NOMO-1 treated with DMSO at 0.1 percent for 48 hours (cell line): ENCODE results near the gene DNM2.
"Not testable (repeated sequence)": the region's sequence is repeated elsewhere in the genome, so short reads cannot be mapped to it uniquely, and the experiment has no call there.

Source experiments
- DNase-seq: peaks from one replicate; lab custom pipeline; 2025; ENCODE audit not compliant: unreplicated experiment; lab: John Stamatoyannopoulos, UW

DNM2 gene

DNA sequence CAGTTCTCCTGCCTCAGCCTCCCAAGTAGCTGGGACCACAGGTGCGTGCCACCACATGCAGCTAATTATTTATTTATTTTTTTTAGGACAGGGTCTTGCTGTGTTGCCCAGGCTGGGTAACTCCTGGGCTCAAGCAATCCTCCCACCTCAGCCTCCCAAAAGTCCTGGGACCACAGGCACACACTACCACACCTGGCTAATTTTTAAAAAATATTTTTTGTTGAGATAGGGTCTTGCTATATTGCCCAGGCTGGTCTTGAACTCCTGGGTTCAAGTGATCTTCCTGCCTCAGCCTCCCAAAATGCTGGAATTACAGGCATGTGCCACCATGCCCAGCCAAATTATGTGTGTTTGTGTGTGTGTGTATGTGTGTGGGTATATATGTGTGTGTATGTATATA is 139.0 kb downstream of the DNM2 start:
- DNase-seq, result not testable (repeated sequence)

DNA sequence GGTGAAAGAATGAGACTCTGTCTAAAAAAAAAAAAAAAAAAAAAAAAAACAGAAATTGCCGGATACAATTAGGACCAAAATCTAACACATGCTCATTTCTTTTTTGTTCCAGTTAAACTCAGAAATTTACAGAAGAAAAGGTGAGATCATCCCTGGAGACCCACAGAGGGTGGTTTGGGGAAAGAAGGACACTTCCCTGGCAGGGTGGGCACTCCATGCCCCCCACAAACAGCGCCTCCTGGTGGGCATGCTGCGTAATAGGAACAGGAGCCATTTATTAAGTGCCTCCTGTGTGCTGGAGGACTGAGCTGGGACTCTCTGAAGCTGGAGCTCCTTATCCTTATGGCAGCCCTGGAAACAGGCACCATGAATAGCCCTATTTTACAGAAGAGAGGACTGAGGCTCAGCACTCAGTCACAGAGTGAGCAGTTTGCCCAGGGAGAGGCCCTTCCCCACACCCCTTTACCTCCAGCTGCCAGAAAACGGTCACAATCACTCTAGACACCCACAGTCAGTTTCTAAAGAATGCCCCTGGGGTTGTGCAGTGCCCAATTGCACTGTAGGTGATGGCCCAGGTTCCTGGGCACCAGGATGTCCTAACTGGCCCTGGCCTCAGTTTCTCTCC is 140.4 kb downstream of the DNM2 start:
- DNase-seq, result no peak

DNA sequence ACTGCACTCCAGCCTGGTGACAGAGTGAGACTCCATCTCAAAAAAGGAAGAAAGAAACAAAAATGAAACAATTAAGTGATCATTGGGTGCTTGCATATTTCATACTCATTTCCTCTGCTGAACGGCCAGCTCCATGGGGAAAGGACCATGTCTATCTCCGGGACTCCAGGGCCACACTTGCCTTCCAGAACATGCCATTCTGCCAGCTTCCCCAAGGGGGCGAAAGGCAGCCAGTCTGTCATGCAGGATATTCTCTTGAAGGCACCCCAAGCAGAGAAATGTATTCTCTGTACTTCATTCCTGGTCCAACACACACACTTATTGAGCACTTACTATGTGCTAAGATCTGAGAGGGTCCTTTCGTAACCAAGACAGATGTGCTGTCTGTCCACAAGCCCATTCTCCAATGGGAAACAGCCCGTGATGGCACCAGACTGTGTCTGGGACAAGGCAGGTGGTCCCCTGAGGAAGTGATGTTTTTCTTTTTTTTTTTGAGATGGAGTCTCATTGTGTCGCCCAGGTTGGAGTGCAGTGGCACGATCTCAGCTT is 143.3 kb downstream of the DNM2 start:
- peak; percentile 45 for DNase-seq

DNA sequence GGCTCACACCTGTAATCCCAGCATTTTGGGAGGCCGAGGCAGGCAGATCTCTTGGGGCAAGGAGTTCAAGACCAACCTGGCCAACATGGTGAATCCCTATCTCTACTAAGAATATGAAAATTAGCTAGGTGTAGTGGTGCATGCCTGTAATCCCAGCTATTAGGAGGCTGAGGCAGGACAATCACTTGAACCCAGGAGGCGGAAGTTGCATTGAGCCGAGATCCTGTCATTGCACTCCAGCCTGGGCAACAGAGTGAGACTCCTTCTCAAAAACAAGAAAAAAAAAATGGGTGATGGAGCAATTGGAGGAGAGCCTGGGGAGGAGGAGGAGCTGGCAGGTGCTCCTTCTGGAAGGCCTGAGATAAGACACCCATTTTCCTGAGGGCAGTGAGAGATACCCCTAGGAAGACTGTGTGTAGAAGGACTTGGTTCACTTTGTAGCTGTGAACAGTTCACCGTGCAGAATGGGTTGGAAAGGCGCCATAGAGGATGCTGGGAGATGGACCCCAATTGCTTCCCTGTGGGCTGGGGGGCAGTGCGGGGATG is 144.8 kb downstream of the DNM2 start:
- no peak for DNase-seq

DNA sequence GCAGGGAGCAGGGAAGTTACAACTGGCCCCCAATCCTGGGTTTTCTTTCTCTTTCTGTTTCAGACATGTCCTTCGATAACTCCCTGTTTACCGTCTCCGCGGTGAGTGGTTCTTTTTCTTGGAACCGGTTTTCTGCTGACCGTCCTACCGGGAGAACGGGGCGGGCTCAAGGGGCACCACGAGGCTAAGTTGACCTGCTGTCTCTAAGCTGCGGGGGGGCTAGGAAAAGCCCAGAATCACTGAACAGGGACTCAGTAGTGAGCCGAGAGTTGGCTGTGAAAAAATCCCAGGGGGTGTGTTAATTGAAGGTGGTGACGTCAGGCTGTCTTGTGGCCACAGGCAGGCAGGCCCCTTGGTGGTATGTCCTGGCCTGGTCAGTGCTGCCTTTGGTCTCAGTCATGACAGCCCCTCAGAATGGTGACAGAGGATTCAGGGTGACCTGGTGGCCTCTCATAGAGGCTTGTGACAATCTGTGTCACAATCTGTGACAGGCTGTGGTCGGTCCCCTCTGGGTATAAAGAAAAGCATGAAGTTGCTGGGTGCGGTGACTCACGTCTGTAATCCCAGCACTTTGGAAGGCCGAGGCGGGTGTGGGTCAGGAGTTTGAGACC is 145.3 kb downstream of the DNM2 start:
- DNase-seq, result no peak

DNA sequence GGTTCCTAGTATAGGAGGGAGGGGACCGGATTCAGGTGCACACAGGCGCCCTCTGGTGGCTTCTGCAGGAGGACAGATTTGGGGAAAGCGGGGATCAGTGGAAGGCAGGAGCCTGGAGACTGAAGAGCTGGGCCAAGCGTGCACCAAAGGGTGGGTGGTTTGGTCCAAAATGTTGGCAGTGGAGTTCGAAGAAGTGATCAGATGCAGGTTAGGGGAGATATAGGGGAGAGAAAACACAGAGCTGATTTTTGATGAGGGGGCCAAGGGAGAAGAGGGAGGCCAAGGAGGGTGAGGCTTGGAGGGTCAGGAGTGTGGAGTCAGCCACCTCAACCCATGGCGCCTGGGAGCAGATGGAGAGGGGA is 146.6 kb downstream of the DNM2 start:
- DNase-seq, result peak; percentile 69

DNA sequence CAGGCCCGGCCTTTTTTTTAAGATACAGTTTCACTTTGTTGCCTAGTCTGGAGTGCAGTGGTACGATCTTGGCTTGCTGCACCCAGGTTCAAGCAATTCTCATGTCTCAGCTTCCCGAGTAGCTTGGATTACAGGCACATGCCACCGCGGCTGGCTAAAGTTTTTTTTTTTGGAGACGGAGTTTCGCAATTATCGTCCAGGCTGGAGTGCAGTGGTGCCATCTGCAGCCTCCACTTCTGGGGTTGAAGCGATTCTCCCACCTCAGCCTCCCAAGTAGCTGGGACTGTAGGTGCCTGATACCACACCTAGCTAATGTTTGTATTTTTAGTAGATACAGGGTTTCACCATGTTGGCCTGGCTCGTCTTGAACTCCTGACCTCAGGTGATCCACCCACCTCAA is 148.6 kb downstream of the DNM2 start:
- DNase-seq, result no peak

DNA sequence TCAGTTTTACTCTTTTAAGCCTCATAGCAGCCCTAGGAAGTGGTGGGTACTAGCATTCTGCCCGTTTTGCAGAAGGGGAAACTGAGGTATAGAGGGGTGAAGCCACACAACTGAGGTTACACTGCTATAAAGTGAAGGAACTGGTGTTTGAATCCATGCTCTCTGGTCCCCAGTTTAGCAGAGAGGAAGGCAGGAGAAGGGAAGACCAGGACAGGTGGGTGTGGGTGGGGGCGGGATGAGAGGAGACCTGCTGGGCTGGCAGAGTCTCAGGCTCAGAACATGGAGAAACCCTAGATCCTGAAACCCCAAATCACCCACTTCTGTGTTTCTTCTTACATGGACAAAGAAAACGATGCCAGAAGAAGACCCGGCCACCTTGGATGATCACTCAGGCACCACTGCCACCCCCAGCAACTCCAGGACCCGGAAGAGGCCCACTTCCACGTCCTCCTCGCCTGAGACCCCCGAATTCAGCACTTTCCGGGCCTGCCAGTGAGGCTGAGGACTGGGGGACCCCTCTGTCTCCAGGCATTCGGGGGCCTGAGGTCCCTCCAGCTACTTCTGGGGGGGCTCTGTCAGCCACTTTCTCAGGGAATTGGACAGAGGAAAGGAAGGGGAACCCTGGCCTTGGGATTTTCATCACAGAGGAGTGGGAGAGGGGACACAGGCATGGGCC is 151.1 kb downstream of the DNM2 start:
- no peak for DNase-seq

DNA sequence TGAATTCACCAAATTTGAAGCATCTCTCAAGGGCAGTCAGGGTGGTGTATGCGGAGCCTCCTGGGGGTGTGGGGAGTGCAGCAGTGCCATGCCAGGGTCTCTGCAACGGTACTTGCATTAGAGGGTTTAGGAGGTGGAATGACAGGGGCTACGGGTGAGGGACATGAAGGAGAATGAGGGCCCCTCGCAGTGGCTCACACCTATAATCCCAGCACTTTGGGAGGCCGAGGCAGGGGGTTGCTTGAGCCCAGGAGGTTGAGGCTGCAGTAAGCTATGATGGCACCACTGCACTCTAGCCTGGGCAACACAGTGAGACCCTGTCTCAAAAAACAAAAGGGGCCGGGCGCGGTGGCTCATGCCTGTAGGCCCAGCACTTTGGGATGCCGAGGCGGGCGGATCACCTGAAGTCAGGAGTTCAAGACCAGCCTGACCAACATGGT is 152.0 kb downstream of the DNM2 start:
- not testable (repeated sequence) for DNase-seq

DNA sequence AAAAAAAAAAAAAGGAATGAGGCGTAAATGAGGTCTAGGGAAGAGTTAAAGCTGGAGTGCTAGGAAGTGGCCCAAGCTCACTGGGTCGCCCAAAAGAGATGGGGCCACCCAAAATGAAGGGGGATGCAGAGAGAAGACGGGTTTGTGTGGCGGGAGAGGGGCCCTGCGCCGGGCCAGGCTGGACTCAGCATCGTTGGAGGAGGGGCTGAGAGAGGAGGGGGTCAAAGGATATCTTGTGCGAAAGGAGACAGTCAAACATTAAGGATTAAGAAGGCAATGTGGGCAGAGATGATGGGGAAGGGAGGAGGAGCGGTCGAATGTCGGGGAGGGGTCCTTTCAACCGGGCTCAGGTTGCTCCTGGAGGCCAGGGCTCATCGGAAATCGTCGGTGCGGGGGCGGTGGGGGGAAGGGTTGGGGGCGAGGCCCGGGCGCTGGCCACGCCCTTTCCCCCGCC is 152.6 kb downstream of the DNM2 start:
- no peak for DNase-seq

DNA sequence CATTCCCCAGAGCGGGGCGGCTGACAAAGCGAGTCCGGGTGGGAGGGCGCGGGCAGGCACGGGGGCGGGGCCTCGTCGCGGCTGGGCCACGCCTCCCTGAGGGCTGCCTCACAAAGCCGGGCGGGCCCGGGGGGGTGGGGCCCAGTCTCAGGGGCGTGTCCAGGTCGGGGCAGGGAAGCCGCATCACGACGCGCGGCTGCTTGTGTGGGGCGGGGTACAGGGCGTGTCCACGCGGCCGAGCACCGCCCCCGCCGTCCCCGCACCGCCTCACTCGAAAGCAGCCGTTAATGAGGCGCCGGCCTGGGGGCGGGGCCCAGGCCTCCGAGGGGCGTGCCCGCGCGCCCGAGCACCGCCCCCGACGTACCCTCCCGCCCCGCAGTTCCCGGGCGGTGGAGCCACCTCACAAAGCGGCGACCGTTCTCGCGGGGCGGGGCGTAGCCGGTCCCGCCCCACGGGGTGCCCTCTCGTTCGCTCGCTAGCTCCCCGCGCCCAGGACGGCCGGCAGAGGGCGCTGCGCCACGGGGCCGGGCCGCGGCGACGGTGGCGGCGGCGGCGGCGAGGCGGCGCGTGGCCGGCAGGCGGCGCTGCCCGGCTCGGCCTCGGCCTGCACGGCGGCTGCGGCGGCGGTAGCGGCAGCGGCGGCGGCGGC is 153.2 kb downstream of the DNM2 start, which contains the start of gene CARM1:
CARM1 (plus strand) TSS at position 599 of the 649 bp plus-strand sequence. CDS start 150 bp downstream, outside the sequence.
- peak; percentile 98 for DNase-seq

DNA sequence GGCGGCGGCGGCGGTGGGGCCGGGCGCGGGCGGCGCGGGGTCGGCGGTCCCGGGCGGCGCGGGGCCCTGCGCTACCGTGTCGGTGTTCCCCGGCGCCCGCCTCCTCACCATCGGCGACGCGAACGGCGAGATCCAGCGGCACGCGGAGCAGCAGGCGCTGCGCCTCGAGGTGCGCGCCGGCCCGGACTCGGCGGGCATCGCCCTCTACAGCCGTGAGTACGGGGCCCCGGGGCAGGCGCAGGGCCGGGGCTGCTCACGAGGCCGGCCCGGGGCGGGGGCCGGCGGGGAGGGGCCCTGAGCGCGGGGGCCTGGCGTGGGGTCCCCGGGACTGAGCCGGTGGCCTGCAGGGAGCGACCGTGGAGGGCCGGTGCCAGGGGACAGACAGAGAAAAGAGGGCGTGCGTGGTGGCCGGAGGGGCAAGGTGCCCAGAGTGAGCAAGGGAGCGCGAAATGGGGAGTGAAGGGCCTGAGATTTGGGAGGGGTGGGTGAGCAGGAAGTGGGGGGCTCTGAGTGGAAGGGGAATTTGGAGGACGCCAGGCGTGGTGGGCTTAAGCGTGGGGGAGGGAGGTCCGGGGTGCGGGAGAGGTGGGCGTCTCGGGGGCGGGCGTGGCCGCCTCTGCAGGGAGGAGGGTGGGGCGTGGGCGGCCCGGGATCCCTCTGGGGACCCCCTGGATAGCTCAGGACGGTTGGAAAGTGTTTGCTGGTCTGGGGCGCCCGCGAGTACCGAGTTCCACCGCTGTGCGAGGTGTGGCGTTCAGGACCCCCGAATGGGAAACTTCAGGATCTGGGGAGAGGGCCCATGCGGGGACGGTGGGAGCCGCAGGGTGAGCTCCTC is 154.0 kb downstream of the DNM2 start:
- DNase-seq, result no peak

DNA sequence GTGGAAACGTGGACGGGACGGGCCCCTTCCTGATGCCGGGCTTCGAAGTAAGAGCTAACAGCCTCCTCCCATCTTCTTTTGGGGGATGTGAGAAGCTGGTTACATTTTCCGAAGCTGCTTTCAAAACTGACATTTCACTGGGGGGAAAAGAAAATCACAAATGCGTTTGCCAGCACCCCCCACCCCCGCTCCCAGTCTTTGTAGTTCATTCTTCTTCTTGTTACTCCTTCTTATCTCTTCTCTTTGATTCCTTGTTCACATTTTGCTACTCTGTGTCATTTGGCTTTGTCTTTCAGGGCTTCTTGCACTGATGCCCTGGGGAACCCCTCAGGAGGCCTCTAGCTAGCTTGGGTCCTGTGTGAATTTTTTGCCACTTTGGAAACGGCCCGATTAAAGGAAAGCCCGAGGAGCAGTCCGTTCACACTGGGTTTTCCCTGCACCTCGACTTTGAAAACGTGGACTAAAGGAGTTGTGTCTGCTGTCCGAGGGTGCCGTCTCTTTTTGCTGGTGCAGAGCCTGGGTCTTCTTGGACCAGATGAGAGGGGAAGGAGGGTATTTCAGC is 154.7 kb downstream of the DNM2 start:
- DNase-seq, result no peak

DNA sequence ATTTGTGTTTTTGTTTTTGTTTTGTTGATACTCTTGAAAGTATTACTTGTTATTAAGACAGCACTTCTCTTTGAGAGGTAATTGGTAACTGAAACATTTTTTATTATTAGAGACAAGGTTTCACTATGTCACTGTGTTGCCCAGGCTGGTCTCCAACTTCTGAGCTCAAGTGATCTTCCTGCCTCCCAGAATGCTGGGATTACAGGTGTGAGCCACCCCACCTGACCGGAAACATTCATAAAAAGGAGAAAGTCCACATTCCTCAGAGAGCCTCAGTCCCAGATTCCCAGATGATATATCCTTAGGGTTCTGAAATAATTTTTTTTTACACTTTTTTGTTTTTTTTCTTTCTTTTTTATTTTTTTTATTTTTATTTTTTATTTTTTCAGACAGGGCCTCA is 156.1 kb downstream of the DNM2 start:
- no peak for DNase-seq

DNA sequence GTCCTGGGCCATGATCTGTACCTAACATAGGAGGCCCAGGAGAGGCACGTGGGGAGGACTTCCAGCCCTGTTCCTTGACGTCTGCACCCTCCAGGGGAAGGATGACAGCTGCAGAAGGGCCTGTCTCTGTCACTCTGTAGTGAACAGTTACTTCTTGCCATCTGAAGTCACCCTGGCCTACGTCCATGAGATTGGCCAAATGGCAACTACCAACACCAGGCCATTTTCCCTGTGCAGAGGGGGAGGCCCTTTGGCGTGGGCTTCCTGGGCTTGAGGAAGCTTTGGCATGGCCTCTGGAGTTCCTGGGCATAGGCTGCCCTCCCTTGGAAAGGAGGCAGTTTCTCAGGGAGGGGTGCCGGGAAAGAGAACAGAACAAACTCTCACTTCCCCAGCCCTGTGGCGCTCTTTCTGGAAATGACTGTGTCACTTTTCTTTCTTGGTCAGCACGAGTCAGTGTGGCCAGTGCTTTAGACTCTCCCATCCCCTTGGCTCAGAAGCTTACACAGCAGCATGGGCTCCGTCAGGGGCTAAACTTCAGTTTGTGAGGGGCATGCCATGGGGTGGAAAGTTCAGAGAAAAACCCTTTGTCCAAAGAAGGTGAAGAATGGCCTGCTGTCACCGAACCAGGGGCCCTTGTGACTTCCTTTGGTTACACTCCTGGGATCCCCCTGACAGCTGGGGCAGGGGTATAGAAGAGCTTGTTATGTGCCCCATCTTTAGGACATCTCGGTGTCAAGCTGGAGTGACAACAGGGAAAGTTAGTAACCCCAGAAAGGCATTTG is 158.8 kb downstream of the DNM2 start:
- no peak for DNase-seq

DNA sequence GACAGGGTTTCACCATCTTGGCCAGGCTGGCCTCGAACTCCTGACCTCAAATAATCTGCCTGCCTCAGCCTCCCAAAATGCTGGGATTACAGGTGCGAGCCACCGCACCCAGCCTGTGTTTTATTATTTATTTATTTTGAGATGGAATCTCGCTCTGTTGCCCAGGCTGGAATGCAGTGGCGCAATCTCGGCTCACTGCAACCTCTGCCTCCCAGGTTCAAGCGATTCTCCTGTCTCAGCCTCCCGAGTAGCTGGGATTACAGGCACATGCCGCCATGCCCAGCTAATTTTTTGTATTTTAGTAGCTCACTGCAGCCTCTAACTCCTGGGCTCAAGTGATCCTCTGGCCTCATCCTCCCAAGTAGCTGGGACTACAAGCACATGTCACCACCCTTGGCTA is 159.7 kb downstream of the DNM2 start:
- not testable (repeated sequence) for DNase-seq

DNA sequence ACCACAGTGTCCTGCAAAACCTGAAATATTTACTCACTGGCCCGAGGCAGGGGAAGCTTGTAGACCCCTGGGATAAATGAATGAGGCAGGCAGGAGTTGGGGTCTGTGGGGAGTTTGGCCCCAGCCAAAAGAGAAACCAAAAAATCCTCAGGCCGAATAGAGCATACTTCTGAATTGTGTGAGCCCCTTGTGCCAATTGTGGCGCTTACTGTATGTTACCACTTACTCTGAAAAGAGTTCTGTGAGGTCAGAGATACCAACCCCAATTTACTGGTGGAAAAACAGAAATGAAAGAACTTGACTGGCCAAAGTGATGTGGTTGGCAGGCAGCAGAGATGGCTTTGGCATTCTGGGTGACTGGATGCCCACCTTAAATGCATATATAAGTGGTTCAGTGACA is 160.4 kb downstream of the DNM2 start:
- no peak for DNase-seq
